Cerebellar nuclear complex (tissue), 1 donor: ENCODE data around the gene ROCK2.
"Not testable (repeated sequence)": the region's sequence is repeated elsewhere in the genome, so short reads cannot be mapped to it uniquely, and the experiment has no call there.

Experiments
- DNase-seq, 2 experiments: peaks; one replicate each; lab custom pipeline; 2025; lab: John Stamatoyannopoulos, UW

Gene ROCK2

GRCh38 chr2:11236335-11236734 is 108.1 kb downstream of the ROCK2 start:
- no peak for DNase-seq

- no peak for DNase-seq
Observed at GRCh38 chr2:11235583-11235982, 108.9 kb downstream of the ROCK2 start.

- DNase-seq: no peak
Observed at GRCh38 chr2:11234309-11234708, 110.1 kb downstream of the ROCK2 start.

- DNase-seq: not testable (repeated sequence)
Observed at GRCh38 chr2:11231193-11231592, 113.2 kb downstream of the ROCK2 start.

- no peak for DNase-seq
Observed at GRCh38 chr2:11228692-11229091, 115.7 kb downstream of the ROCK2 start.

GRCh38 chr2:11227595-11227994 is 116.8 kb downstream of the ROCK2 start:
- DNase-seq: no peak

GRCh38 chr2:11224887-11225286 is 119.5 kb downstream of the ROCK2 start:
- DNase-seq: no peak

- DNase-seq: no peak
Observed at GRCh38 chr2:11222845-11223244, 121.6 kb downstream of the ROCK2 start.

- DNase-seq: no peak
Observed at GRCh38 chr2:11220445-11220844, 124.0 kb downstream of the ROCK2 start.

GRCh38 chr2:11215407-11215806 is 129.0 kb downstream of the ROCK2 start:
- no peak for DNase-seq

GRCh38 chr2:11214770-11215169 is 129.7 kb downstream of the ROCK2 start:
- no peak for DNase-seq

GRCh38 chr2:11213975-11214374 is 130.5 kb downstream of the ROCK2 start:
- DNase-seq: no peak

GRCh38 chr2:11213090-11213638 is 131.3 kb downstream of the ROCK2 start:
- no peak for DNase-seq

- DNase-seq: no peak
Observed at GRCh38 chr2:11212645-11213044, 131.8 kb downstream of the ROCK2 start.

- DNase-seq: no peak
Observed at GRCh38 chr2:11208083-11208482, 136.4 kb downstream of the ROCK2 start.

GRCh38 chr2:11203480-11203879 is 141.0 kb downstream of the ROCK2 start:
- no peak for DNase-seq

GRCh38 chr2:11201969-11202368 is 142.5 kb downstream of the ROCK2 start:
- DNase-seq: no peak

GRCh38 chr2:11200651-11201050 is 143.8 kb downstream of the ROCK2 start:
- DNase-seq: no peak

GRCh38 chr2:11196246-11196645 is 148.2 kb downstream of the ROCK2 start:
- DNase-seq: no peak

GRCh38 chr2:11187731-11188130 is 156.7 kb downstream of the ROCK2 start:
- DNase-seq: no peak

GRCh38 chr2:11187083-11187619 is 157.3 kb downstream of the ROCK2 start:
- DNase-seq: no peak

- DNase-seq: no peak
Observed at GRCh38 chr2:11186145-11186544, 158.3 kb downstream of the ROCK2 start.

- no peak for DNase-seq
Observed at GRCh38 chr2:11182951-11183350, 161.5 kb downstream of the ROCK2 start.

GRCh38 chr2:11180653-11181052 is 163.8 kb downstream of the ROCK2 start:
- no peak for DNase-seq
